Upper lobe of right lung (tissue), 1 donor: ENCODE data around the gene DLGAP5. TPM values are rescaled to one million over a fixed set of nuclear protein-coding genes. Genes with fewer than 3 reads are reported as not detected.

Experiments used
- ATAC-seq: fragments of 200-7000 bp; cut with Tn5 transposase; one replicate; pipeline ENCODE4 v1.9.1; 2020; ENCODE audit warnings: mild to moderate bottlenecking, moderate library complexity
- DNase-seq: peaks from one replicate; pipeline ENCODE4 v3.0.0-alpha.2; 2020
- H3K27ac ChIP-seq: fragments of 200-600 bp; one replicate; pipeline ENCODE4 v1.8.0; 2022
- H3K27me3 ChIP-seq: fragments of 200-600 bp; one replicate; pipeline ENCODE4 v1.8.0; 2022; ENCODE audit warnings: mild to moderate bottlenecking
- H3K36me3 ChIP-seq: fragments of 200-600 bp; one replicate; pipeline ENCODE4 v1.8.0; 2022
- H3K4me1 ChIP-seq: fragments of 200-600 bp; one replicate; pipeline ENCODE4 v1.8.0; 2022
- H3K4me3 ChIP-seq: fragments of 200-600 bp; one replicate; pipeline ENCODE4 v1.8.0; 2022; ENCODE audit warnings: mild to moderate bottlenecking
- H3K9me3 ChIP-seq: fragments of 200-600 bp; one replicate; pipeline ENCODE4 v1.8.0; 2022
- CTCF ChIP-seq: fragments of 200-600 bp; IDR thresholded peaks from one replicate; pipeline ENCODE4 v1.8.0; 2022; ENCODE audit warnings: antibody characterized with exemption
- intact Hi-C: fragments of 100-400 bp; cut with DNase I; formaldehyde crosslinking; loops from one replicate; pipeline ENCODE4 v1.11.0; 2022
- total RNA-seq: library from RNA; stranded (reverse); fragmentation: NEBNext Ultra II Directional; extraction: Animal tissue kit (Norgen Biotek cat#: 25700); gene quantifications from one replicate; pipeline ENCODE4 v1.2.1, GENCODE V29; 2021
- donor health status: DM: no; HTN: yes; CAD: no; lungs with severe emphysema.

The DLGAP5 gene
- total RNA-seq, 1 donor from 2014 or later, result 0.52 TPM

GRCh38 chr14:55120571-55121495 is 70.6 kb downstream of the DLGAP5 start:
- TF ChIP-seq CTCF, result no peak
- ATAC-seq (peak; percentile 66), DNase-seq (no peak)
- intact Hi-C loops, result no loop called here
- Histone ChIP-seq H3K4me1 (peaks cover 61% of the 10 kb centered on the region), H3K4me3 (no peak overlapping the region), H3K9me3 (no peaks in the 10 kb centered on the region), H3K36me3 (no peaks in the 10 kb centered on the region), H3K27ac (no peak overlapping the region), H3K27me3 (no peaks in the 10 kb centered on the region)

- H3K9me3 ChIP-seq, result no peaks in the 10 kb centered on the region
- DNase-seq (no peak), ATAC-seq (no peak)
- H3K4me1 ChIP-seq, result peaks cover 49% of the 10 kb centered on the region
- TF ChIP-seq CTCF, result no peak
- intact Hi-C loops, result no loop called here
- peak overlapping the region; percentile 78 for H3K27ac ChIP-seq
- H3K4me3 ChIP-seq, result no peak overlapping the region
- H3K36me3 ChIP-seq, result no peaks in the 10 kb centered on the region
- no peaks in the 10 kb centered on the region for H3K27me3 ChIP-seq
Measured at GRCh38 chr14:55118761-55119160, 72.6 kb downstream of the DLGAP5 start.

GRCh38 chr14:55117803-55118441 is 73.5 kb downstream of the DLGAP5 start:
- Histone ChIP-seq H3K27me3 (no peaks in the 10 kb centered on the region), H3K4me3 (no peak overlapping the region), H3K4me1 (peaks cover 44% of the 10 kb centered on the region), H3K27ac (peak overlapping the region; percentile 78), H3K9me3 (no peaks in the 10 kb centered on the region), H3K36me3 (no peaks in the 10 kb centered on the region)
- intact Hi-C loops, result no loop called here
- DNase-seq, result no peak
- peak; percentile 60 for ATAC-seq
- no peak for TF ChIP-seq CTCF

- no peaks in the 10 kb centered on the region for H3K36me3 ChIP-seq
- no peaks in the 10 kb centered on the region for H3K9me3 ChIP-seq
- TF ChIP-seq CTCF, result no peak
- ATAC-seq, result peak; percentile 63
- intact Hi-C loops, result no loop called here
- H3K4me3 ChIP-seq, result no peak overlapping the region
- DNase-seq, result no peak
- H3K27ac ChIP-seq, result no peak overlapping the region
- no peaks in the 10 kb centered on the region for H3K27me3 ChIP-seq
- H3K4me1 ChIP-seq, result peaks cover 33% of the 10 kb centered on the region
Measured at GRCh38 chr14:55116246-55117030, 74.9 kb downstream of the DLGAP5 start.

- peaks cover 33% of the 10 kb centered on the region for H3K4me1 ChIP-seq
- no peaks in the 10 kb centered on the region for H3K27me3 ChIP-seq
- intact Hi-C loops, result no loop called here
- ATAC-seq, result no peak
- H3K4me3 ChIP-seq, result no peak overlapping the region
- no peak for TF ChIP-seq CTCF
- no peak overlapping the region for H3K27ac ChIP-seq
- no peaks in the 10 kb centered on the region for H3K9me3 ChIP-seq
- DNase-seq, result no peak
- no peaks in the 10 kb centered on the region for H3K36me3 ChIP-seq
Measured at GRCh38 chr14:55115861-55116245, 75.5 kb downstream of the DLGAP5 start.
